GM23338 (cell line): ENCODE results near the gene AP3B2.

ENCODE experiments used
- CTCF ChIP-seq, 2 experiments: fragments of 200-600 bp in 1 of 2; sonication (generic) in 1 of 2; conservative IDR thresholded peaks; 2 replicates each; pipeline versions ENCODE4 v1.5.1 to v1.6.1; 2016 to 2017; ENCODE audit warnings: antibody characterized with exemption in 2 of 2, low read depth in 2 of 2, mild to moderate bottlenecking in 2 of 2, moderate library complexity in 1 of 2
- EZH2 ChIP-seq: fragments of 200-600 bp; sonication (generic); IDR thresholded peaks from one replicate; pipeline ENCODE4 v1.8.0; 2017; ENCODE audit warnings: antibody characterized with exemption, mild to moderate bottlenecking, low read depth; ENCODE audit not compliant: unreplicated experiment
- POLR2AphosphoS5 ChIP-seq: IDR thresholded peaks from 2 replicates; pipeline ENCODE4 v1.6.1; 2016; ENCODE audit warnings: antibody characterized with exemption, low read depth
- REST ChIP-seq: IDR thresholded peaks from one replicate; pipeline ENCODE4 v1.6.1; 2018; ENCODE audit warnings: antibody characterized with exemption; ENCODE audit not compliant: unreplicated experiment

- TF ChIP-seq REST (no peak), POLR2AphosphoS5 (no peak), CTCF (conservative IDR thresholded peaks at IDR 0.05; ENCODE audit: low read depth in 2 of 2) (no peak), EZH2 (no peak)
Measured at GRCh38 chr15:82656641-82657266, 52.9 kb downstream of the AP3B2 start.
